HL-60 (cell line): ENCODE results near the gene BPIFB6.

Experiments used
- DNase-seq, 2 experiments: peaks; one replicate each; pipeline ENCODE4 v3.0.0-alpha.2; 2010 to 2020; ENCODE audit warnings: low read depth in 1 of 2, low spot score in 1 of 2
- H3K27ac ChIP-seq: fragments of 250-450 bp; sonication (Bioruptor Pico); replicated peaks from 2 replicates; pipeline ENCODE4 v1.5.1; 2020; ENCODE audit warnings: mild to moderate bottlenecking, moderate library complexity
- H3K27me3 ChIP-seq: fragments of 250-450 bp; sonication (Bioruptor Pico); 2 replicates; pipeline ENCODE4 v1.5.1; 2021; ENCODE audit warnings: mild to moderate bottlenecking, moderate library complexity; ENCODE audit not compliant: insufficient read depth, poor library complexity, severe bottlenecking
- H3K4me3 ChIP-seq: replicated peaks from 2 replicates; pipeline ENCODE4 v1.5.1; 2011; ENCODE audit warnings: mild to moderate bottlenecking, control low read depth, low read length; ENCODE audit not compliant: insufficient read depth
- CTCF ChIP-seq: IDR thresholded peaks from one replicate; pipeline ENCODE4 v1.5.1; 2011; ENCODE audit warnings: low read length, control low read depth, inconsistent platforms; ENCODE audit not compliant: insufficient read depth
- GABPA ChIP-seq: IDR thresholded peaks from 2 replicates; pipeline ENCODE4 v1.6.1; 2012; ENCODE audit warnings: low read depth
- POLR2AphosphoS5 ChIP-seq: IDR thresholded peaks from 2 replicates; pipeline ENCODE4 v1.6.1; 2012; ENCODE audit warnings: low read depth
- REST ChIP-seq: IDR thresholded peaks from 2 replicates; pipeline ENCODE4 v1.6.1; 2012; ENCODE audit warnings: low read depth; ENCODE audit not compliant: insufficient replicate concordance
- SPI1 ChIP-seq: IDR thresholded peaks from 2 replicates; pipeline ENCODE4 v1.6.1; 2012; ENCODE audit warnings: low read depth, mild to moderate bottlenecking, borderline replicate concordance

The BPIFB6 gene

GRCh38 chr20:32986331-32986966 is 45.0 kb upstream of the BPIFB6 start:
- no peak for DNase-seq
- TF ChIP-seq POLR2AphosphoS5: no peak
- Histone ChIP-seq H3K4me3 (no peak overlapping the region), H3K27ac (no peak overlapping the region), H3K27me3 (no peaks in the 10 kb centered on the region)

GRCh38 chr20:32987044-32987825 is 44.2 kb upstream of the BPIFB6 start:
- Histone ChIP-seq H3K27ac (no peak overlapping the region), H3K27me3 (no peaks in the 10 kb centered on the region), H3K4me3 (no peak overlapping the region)
- TF ChIP-seq REST (no peak), POLR2AphosphoS5 (no peak), SPI1 (no peak)
- DNase-seq: no peak

GRCh38 chr20:32988008-32988407 is 43.4 kb upstream of the BPIFB6 start:
- H3K4me3 ChIP-seq: no peak overlapping the region
- no peaks in the 10 kb centered on the region for H3K27me3 ChIP-seq
- no peak for DNase-seq
- H3K27ac ChIP-seq: no peak overlapping the region
- no peak for TF ChIP-seq POLR2AphosphoS5
- TF ChIP-seq REST: no peak
- no peak for TF ChIP-seq CTCF
- no peak for TF ChIP-seq SPI1
- no peak for TF ChIP-seq GABPA

GRCh38 chr20:32989507-32990283 is 41.8 kb upstream of the BPIFB6 start:
- H3K27me3 ChIP-seq: no peaks in the 10 kb centered on the region
- DNase-seq: no peak
- TF ChIP-seq CTCF (no peak), SPI1 (no peak), REST (no peak), POLR2AphosphoS5 (no peak)
- H3K4me3 ChIP-seq: no peak overlapping the region
- no peak overlapping the region for H3K27ac ChIP-seq
